HTR-8/SVneo (cell line): Measurements from ENCODE around the gene ARHGEF7.
"Not testable (repeated sequence)": the region's sequence is repeated elsewhere in the genome, so short reads cannot be mapped to it uniquely, and the experiment has no call there.

Source experiments
- DNase-seq: peaks from one replicate; pipeline ENCODE4 v3.0.0; 2011; ENCODE audit warnings: low spot score, mixed read lengths; ENCODE audit not compliant: insufficient read length
- FAIRE-seq: peaks from 2 replicates; lab custom pipeline; 2011; peaks lifted over from hg19 to GRCh38; lab: Jason Lieb, UNC

Gene ARHGEF7, protein sequence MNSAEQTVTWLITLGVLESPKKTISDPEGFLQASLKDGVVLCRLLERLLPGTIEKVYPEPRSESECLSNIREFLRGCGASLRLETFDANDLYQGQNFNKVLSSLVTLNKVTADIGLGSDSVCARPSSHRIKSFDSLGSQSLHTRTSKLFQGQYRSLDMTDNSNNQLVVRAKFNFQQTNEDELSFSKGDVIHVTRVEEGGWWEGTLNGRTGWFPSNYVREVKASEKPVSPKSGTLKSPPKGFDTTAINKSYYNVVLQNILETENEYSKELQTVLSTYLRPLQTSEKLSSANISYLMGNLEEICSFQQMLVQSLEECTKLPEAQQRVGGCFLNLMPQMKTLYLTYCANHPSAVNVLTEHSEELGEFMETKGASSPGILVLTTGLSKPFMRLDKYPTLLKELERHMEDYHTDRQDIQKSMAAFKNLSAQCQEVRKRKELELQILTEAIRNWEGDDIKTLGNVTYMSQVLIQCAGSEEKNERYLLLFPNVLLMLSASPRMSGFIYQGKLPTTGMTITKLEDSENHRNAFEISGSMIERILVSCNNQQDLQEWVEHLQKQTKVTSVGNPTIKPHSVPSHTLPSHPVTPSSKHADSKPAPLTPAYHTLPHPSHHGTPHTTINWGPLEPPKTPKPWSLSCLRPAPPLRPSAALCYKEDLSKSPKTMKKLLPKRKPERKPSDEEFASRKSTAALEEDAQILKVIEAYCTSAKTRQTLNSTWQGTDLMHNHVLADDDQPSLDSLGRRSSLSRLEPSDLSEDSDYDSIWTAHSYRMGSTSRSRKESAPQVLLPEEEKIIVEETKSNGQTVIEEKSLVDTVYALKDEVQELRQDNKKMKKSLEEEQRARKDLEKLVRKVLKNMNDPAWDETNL

GRCh38 chr13:111115061-111115964, at the start of gene ARHGEF7:
TSS of gene ARHGEF7 (plus strand) at chr13:111115310. CDS start at chr13:111115527, 217 bp downstream.
- FAIRE-seq (no peak), DNase-seq (no peak)

DNA sequence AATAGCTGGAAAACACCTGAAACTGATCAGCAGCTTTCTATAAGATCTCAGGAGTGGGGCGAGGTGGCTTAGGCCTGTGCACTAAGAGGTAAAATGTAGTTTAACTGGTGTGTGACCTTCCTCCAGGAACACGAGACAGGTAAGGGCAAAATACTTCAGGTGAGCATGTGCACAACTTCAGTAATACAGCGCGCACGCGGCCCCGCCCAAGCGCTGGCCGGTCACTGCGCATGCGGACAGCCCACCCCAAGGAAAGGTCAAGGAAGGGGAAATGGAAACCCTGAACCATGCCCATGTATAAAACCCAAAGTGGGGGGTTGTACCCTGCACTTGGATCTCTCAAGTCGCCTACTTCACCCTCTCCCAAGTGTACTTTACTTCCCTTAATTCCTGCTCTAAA, 49.4 kb upstream of the ARHGEF7 start:
- DNase-seq (no peak), FAIRE-seq (no peak)

- DNase-seq (no peak), FAIRE-seq (no peak)
Observed at GRCh38 chr13:111066544-111066943, 48.6 kb upstream of the ARHGEF7 start.

- DNase-seq (no peak), FAIRE-seq (no peak)
Observed at GRCh38 chr13:111068009-111068350, 47.1 kb upstream of the ARHGEF7 start.

DNA sequence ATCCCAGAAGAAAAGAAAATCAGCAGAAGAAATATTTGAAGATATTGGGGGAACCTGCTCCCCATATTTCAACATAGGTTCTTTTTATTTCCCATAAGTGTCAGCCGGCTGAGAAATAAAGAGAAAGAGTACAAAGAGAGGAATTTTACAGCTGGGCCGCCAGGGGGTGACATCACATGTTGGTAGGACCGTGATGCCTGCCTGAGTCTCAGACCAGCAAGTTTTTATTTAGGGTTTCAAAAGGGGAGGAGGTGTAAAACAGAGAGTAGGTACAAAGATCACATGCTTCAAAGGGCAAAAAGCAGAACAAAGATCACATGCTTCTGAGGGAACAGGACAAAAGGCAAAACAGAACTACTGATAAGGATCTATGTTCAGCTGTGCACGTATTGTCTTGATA, 44.0 kb upstream of the ARHGEF7 start:
- FAIRE-seq, DNase-seq: not testable (repeated sequence)

GRCh38 chr13:111071526-111071925, 43.6 kb upstream of the ARHGEF7 start:
- not testable (repeated sequence) for FAIRE-seq, DNase-seq

DNA sequence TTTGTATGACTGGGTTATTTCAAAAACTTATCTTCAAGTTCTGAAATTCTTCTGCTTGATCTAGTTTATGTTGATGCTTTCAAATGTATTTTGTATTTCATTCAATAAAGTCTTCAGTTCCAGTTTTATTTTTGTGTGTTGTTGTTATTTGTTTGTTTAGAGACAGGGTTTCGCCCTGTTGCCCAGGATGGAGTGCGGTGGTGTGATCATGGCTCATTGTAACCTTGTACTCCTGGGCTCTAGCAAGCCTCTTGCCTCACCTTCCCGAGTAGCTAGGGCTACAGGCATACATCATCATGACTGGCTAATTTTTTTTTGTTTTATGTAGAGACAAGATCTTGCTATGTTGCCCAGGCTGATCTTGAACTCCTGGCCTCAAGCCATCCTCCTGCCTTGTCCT, 40.3 kb upstream of the ARHGEF7 start:
- FAIRE-seq (no peak), DNase-seq (no peak)

- DNase-seq (no peak), FAIRE-seq (no peak)
Observed at GRCh38 chr13:111076155-111077013, 38.7 kb upstream of the ARHGEF7 start.

DNA sequence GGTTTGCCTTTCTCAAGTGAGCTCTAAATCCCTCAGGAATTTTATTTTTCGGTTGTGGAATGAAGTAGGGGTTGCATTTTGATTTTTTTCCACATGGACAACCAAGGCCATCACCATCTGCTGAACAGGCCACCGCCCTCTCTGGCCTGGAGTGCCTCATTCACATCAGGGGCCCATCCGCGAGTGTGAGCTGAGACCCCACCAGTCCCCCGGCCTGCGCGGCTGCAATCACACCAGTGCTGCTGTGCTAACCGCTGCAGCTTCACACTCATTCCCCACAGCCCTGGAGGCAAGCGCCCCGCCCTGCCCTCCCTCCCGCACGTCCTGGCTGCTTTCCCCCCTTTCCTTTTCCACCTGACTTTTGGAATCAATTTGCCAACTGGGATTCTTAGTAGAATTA, 35.7 kb upstream of the ARHGEF7 start:
- FAIRE-seq: no peak
- no peak for DNase-seq

GRCh38 chr13:111080642-111081041, 34.5 kb upstream of the ARHGEF7 start:
- no peak for FAIRE-seq
- no peak for DNase-seq

GRCh38 chr13:111082240-111082639, 32.9 kb upstream of the ARHGEF7 start:
- no peak for DNase-seq

GRCh38 chr13:111082769-111083168, 32.3 kb upstream of the ARHGEF7 start:
- not testable (repeated sequence) for FAIRE-seq, DNase-seq

More at GRCh38 chr13:111082240-111082639, 32.9 kb upstream of the ARHGEF7 start:
- FAIRE-seq: no peak

GRCh38 chr13:111083693-111084092, 31.4 kb upstream of the ARHGEF7 start:
- not testable (repeated sequence) for FAIRE-seq, DNase-seq

DNA sequence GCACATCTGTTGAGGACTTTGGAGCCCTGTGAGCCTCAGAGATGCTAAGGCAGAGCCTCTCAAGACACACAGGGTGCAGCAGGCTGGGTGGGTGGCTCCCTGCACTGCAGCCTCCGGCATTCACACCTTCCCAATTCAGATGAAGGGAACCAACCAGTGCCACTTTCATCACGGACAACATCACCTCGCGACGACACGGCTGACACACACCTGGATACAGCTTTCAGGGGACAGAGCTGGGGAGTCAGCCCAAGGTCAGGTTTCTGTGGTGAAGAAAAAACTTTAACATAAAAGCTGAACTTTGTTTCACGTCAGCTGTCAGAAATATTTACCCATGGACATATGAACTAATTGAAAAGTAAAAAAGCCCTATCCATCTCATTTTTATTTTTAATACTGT, 24.9 kb upstream of the ARHGEF7 start:
- DNase-seq (no peak), FAIRE-seq (no peak)

GRCh38 chr13:111092685-111093084, 22.4 kb upstream of the ARHGEF7 start:
- FAIRE-seq (no peak), DNase-seq (no peak)

GRCh38 chr13:111093136-111093535, 22.0 kb upstream of the ARHGEF7 start:
- no peak for FAIRE-seq
- DNase-seq: no peak

DNA sequence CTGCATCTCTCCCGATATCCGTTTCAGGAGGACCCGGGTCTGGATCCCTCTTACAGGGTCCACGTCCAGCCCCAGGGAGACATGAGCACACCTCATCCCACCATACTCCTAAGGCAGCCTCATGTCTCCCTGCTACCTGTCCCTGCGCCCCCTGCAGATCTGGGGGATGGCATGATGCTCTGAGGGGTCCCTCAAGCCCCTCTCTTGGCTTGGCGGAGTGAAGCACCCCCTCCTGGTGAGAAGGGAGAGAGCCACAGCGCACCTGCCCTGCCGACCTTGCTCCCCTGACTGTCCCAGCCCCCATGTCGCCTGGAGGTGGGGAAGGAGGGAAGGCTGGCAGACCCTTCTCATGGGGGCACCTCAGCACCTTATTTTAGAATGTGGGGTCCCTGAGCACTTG, 21.5 kb upstream of the ARHGEF7 start:
- FAIRE-seq: no peak

GRCh38 chr13:111095031-111095840, 19.9 kb upstream of the ARHGEF7 start:
- no peak for DNase-seq
- no peak for FAIRE-seq

More for the DNA sequence above, 21.5 kb upstream of the ARHGEF7 start:
- DNase-seq: no peak
